Muscle layer of duodenum (tissue), 2 donors: ENCODE data around the gene NXT1.

Experiments
- H3K27ac ChIP-seq: one replicate; pipeline ENCODE4 v1.7.0; 2013; ENCODE audit warnings: mild to moderate bottlenecking, low read length
- H3K27me3 ChIP-seq: one replicate; pipeline ENCODE4 v1.7.0; 2013; ENCODE audit warnings: low read depth, mild to moderate bottlenecking, control low read depth, low read length
- H3K36me3 ChIP-seq, 2 donors: one replicate each; pipeline ENCODE4 v1.7.0; 2013; ENCODE audit warnings: low read length in 2 of 2, control low read depth in 1 of 2, mild to moderate bottlenecking in 1 of 2; ENCODE audit not compliant: insufficient read depth in 2 of 2, control insufficient read depth in 1 of 2
- H3K4me1 ChIP-seq, 2 donors: one replicate each; pipeline ENCODE4 v1.7.0; 2013; ENCODE audit warnings: low read length in 2 of 2, mild to moderate bottlenecking in 2 of 2, control low read depth in 1 of 2, moderate library complexity in 1 of 2; ENCODE audit not compliant: insufficient read depth in 2 of 2, control insufficient read depth in 1 of 2
- H3K4me3 ChIP-seq, 2 donors: one replicate each; pipeline ENCODE4 v1.7.0; 2013; ENCODE audit warnings: low read length in 2 of 2, low read depth in 1 of 2, mild to moderate bottlenecking in 1 of 2
- H3K9me3 ChIP-seq, 2 donors: one replicate each; pipeline ENCODE4 v1.7.0; 2013; ENCODE audit warnings: low read length in 2 of 2, control low read depth in 1 of 2, mild to moderate bottlenecking in 1 of 2; ENCODE audit not compliant: control insufficient read depth in 1 of 2
- donor health status: healthy.

NXT1 gene

DNA sequence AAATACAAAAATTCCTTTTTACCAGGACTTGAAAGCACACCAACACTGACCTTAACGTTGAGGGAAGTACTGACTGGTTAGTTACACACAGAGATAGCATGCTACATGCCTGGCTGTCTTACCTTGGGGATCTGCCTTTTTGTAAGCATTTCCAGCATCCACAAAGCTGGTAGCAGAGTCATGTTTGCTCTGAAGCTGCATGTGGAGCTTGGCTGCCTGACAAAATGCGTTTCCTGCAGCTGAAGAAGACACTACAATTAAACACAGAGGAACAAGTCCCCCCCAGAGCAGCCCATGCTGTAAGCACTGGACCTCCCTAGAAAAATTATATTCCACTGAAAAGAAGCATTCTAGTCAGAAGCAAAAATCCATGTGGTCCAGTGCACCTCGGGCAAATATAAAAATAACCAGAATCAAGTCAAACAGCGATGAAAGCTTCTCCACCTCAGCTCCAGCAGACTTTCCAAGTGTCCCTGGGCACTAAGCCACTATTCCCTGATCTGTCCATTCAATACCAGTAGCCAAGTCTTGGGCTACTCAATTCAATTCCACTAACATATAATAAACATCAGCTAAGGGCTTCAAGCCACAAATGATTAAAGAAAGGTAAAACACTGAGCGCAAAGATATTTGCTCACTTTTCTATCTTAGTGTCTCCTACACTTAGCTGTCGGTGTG lies 46.5 kb downstream of the NXT1 start:
- H3K4me1 ChIP-seq = peaks cover 0 to 13% of the 10 kb centered on the region in 2 donors
- no peak overlapping the region for H3K4me3 ChIP-seq
- H3K9me3 ChIP-seq = no peaks in the 10 kb centered on the region
- no peak overlapping the region for H3K27ac ChIP-seq
- no peaks in the 10 kb centered on the region for H3K27me3 ChIP-seq
- peaks cover 20 to 31% of the 10 kb centered on the region in 2 donors for H3K36me3 ChIP-seq

- no peaks in the 10 kb centered on the region for H3K9me3 ChIP-seq
- H3K4me1 ChIP-seq = peaks cover 0 to 13% of the 10 kb centered on the region in 2 donors
- H3K27me3 ChIP-seq = no peaks in the 10 kb centered on the region
- H3K27ac ChIP-seq = no peak overlapping the region
- no peak overlapping the region for H3K4me3 ChIP-seq
- H3K36me3 ChIP-seq = peaks cover 20 to 23% of the 10 kb centered on the region in 2 donors
Measured at GRCh38 chr20:23397961-23398360, 47.4 kb downstream of the NXT1 start.

DNA sequence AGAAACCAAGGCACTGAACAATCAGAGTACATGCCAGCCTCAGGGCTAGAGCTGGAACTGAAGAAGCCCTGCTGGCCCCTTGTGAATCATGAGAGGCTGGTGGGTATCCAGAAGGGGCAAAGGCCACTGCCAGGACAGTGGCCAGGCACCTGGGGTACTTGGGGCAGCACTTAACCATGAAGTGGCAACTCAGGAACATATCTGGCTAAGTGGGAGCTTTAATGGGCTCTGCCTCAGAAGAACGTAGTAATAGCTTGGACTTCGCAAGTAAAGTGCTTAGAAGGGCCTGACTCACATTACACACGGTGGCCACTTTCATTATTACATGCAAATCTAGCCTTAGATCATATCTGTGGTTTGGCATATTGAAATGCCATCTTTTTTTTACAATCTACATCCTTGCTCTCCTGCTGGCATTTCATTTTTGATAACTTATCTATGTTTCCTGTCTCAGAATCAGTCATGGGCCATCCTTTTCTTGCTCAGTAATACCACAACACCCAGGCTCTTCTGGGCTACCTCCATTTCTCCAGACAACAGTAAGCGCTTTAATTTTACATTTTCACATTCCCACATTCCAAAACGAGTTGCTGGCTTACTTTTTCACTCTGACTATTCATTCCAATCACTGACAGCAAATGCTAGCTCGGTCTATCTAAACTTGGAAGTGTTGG lies 49.1 kb downstream of the NXT1 start:
- Histone ChIP-seq H3K4me1 (peaks cover 0 to 22% of the 10 kb centered on the region in 2 donors), H3K27ac (no peak overlapping the region), H3K9me3 (no peaks in the 10 kb centered on the region), H3K27me3 (no peaks in the 10 kb centered on the region), H3K4me3 (no peak overlapping the region), H3K36me3 (peaks cover 3 to 6% of the 10 kb centered on the region in 2 donors)

DNA sequence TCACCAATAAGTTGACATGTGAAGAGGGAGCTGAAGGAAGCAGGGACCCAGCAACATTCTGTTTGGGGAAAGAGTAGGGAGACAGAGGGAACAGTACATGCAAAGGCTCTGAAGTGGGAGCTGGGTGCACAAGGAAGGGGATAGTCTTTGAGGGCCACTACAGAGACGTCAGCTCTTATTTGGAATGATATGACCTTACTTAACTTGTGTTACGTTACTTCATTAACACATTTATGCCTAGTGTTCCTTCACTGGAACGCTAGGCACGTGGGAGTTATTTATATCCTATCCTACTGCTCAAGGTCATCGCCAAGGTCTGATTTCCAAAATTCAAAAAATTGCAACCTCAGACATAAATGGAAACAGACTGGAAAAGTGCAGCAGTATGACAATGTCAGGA lies 50.5 kb downstream of the NXT1 start:
- H3K4me3 ChIP-seq = no peak overlapping the region
- no peaks in the 10 kb centered on the region for H3K36me3 ChIP-seq
- peaks cover 0 to 22% of the 10 kb centered on the region in 2 donors for H3K4me1 ChIP-seq
- no peaks in the 10 kb centered on the region for H3K27me3 ChIP-seq
- no peak overlapping the region for H3K27ac ChIP-seq
- no peaks in the 10 kb centered on the region for H3K9me3 ChIP-seq

GRCh38 chr20:23403751-23404150 lies 53.2 kb downstream of the NXT1 start:
- no peak overlapping the region for H3K4me3 ChIP-seq
- H3K9me3 ChIP-seq = no peaks in the 10 kb centered on the region
- no peaks in the 10 kb centered on the region for H3K36me3 ChIP-seq
- H3K27ac ChIP-seq = no peak overlapping the region
- H3K27me3 ChIP-seq = no peaks in the 10 kb centered on the region
- H3K4me1 ChIP-seq = peaks cover 0 to 13% of the 10 kb centered on the region in 2 donors

DNA sequence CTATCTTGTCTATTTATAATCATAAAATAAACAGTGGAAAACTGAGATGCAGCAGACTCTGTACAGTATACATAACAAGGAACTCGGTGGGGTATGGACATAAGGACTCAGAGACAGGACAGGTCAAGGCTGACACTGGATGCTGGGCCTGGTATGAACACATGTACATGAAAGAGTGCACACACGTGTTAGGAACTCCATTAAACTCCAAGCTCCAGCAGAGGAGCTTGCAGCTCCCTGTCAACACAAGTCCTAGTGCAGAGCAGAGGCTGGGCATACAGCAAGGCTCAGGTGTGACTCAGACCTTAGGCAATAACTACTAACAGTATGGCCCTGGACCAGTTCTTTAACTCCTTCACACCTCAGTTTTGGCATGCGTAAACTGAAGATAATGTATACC lies 53.6 kb downstream of the NXT1 start:
- H3K4me3 ChIP-seq = no peak overlapping the region
- H3K9me3 ChIP-seq = no peaks in the 10 kb centered on the region
- H3K4me1 ChIP-seq = peaks cover 0 to 13% of the 10 kb centered on the region in 2 donors
- H3K27me3 ChIP-seq = no peaks in the 10 kb centered on the region
- no peak overlapping the region for H3K27ac ChIP-seq
- no peaks in the 10 kb centered on the region for H3K36me3 ChIP-seq
